Stimulated activated CD4-positive, alpha-beta T cell treated with anti-CD3 and anti-CD28 coated beads, Interleukin-12 subunit alpha, Interleukin-12 subunit beta, amount 100 ng/mL, for 4 hours (primary cell): ENCODE results near the gene SELENON.

Experiments used
- DNase-seq: peaks from one replicate; pipeline ENCODE4 v3.0.0-alpha.2; 2020

Gene SELENON

GRCh38 chr1:25793585-25794170 is 6.3 kb upstream of the SELENON start:
- DNase-seq: no peak

DNA sequence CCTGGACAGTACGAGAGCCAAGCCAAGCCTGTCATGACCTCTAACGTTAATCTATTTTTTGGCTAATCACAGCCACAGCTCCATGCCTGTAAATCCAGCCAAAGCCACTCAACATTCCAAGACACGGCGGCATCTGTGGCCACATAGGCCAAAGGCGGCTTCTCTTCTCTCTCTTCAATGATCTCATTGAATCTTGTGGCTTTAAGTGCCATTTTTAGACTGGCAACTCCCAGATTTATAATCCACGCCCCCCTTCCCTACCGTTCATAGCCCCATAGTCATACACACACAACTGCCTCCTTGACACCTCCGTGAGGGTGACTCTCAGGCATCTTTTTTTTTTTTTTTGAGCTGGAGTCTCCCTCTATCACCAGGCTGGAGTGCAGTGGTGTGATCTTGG is 5.7 kb upstream of the SELENON start:
- no peak for DNase-seq

GRCh38 chr1:25795211-25795610 is 4.8 kb upstream of the SELENON start:
- no peak for DNase-seq

GRCh38 chr1:25795946-25796810 is 3.8 kb upstream of the SELENON start:
- DNase-seq: no peak

DNA sequence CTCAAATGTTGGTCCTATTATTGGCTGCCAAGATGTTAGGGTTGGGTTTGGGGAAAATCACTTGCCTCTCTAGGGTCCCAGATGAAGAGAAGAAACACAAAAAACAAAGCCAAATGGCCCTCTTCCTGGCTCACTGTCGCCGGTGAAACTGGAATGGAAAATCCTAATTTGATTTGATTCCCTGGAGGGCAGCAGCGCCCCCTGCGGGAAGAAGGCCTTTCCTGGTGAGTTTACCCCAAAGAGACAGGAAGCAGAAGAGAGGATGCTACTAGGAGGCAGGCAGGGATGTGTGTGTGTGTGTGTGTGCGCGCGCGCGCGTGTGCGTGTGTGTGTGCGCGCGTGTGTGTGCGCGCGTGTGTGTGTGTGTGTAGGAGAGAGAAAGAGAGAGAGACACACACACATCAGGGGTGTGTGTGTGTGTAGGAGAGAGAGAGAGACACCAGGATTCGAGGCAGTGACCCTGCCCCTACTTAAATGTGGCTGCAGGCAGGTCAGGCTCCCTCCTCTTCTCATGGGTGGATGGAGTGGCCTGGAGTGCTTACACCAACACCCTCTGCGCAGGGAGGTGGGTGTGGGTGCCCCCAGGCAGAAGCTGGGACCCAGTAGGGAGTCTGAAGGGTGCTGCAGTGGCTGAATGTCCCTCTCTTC is 3.1 kb upstream of the SELENON start:
- DNase-seq: peak; percentile 87

DNA sequence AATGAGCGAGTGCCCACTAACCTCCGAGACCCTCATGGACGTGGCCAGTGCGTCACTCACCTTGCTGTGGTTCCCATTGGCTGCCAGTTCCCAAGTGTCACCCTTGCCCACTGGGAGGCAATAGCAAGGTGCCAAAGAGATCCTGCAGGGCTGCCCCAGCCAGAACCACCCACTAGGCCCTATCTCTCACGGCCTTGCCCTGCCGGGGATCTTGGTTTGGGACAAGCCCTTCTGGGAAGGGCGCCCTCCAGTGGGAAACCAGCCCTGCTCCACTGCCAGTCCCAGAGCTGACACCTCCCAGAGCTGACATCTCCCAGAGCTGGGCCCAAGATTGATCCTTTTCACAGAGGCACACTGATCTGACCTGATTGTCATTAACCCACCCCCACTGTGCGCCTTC is 2.1 kb upstream of the SELENON start:
- DNase-seq: peak; percentile 35

DNA sequence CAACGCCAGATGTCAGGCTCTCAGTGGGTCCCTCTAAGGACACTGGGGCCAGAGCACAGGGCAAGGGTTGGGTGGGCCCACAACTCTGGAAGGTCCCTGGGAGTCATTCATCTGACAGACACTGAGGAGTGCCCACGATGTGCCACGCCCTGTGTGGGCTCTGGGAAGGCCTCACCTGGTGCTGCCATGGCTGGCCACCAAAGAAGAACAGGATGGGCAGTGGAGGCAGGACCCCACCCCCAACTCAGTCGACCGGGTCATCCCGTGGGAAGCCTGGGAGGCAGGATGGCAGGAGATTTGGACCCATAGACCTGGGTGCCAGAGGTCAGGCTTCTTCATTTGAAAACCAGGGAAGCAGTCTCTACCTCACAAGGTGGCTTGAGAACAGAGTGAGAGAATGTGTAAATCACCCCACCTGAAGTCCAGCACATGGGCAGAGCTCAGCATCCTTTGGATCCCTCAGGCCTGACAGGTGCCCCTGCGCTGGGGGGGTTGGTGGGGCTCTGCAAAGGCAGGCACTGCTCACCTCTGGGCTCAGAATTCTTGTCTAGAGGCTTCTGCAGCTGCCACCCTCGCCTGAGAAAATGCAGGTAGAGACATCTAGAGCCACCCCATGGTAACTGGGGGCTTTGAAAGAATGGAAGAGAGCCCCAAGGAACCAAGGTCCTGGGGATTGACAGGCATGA is 1.2 kb upstream of the SELENON start:
- DNase-seq: no peak

- no peak for DNase-seq
Observed at GRCh38 chr1:25799352-25799934, 550 bp upstream of the SELENON start.

DNA sequence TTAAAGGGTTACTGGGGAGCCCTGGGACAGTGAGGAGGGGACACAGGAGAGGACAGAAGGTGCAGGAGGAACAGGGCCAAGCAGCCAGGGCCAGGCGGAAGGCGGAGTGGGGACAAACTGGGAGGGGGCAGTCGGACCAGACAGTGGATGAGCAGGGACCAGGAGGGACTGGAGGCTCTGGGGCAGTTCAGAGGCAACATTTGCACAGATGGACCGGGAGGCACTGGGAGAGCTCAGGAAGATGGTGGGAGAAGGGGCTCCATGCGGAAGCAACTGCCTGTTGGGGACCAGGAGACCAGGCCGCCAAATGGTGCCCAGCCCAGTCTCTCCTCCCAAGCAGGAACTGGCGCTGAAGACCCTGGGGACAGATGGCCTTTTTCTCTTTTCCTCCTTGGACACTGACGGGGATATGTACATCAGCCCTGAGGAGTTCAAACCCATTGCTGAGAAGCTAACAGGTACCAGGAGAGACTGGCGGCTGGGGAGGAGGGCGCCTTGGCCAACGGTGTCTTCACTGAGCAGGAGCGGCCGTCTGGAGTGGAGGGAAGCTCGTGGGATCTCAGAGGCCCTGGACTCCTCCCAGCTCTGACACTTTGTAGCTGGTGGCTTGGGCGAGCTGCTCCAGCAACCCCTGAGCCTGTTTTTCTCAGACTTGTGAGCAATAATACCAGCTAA is 847 bp downstream of the SELENON start:
- no peak for DNase-seq

DNA sequence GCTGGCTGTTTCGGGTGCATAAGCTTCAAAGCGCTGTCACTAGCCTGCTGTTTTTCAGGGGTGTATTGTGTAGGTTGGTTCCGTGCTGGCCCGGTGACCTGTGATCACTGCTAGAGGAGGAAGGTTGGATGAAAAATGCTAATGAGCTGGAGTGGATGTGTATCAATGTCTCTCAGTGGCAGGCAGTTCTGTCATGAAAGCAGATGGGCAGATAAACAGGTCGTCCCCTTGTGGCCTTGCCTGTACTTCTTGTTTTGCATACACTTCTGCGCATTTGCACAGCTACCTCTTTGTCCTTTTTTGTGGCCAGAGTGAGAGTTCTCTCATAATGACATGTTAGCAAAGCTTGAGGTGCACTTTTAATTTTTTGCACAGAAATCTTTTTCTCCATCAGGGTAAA is 2.9 kb downstream of the SELENON start:
- DNase-seq: no peak

GRCh38 chr1:25803368-25803767 is 3.4 kb downstream of the SELENON start:
- DNase-seq: no peak

- DNase-seq: no peak
Observed at GRCh38 chr1:25804244-25804963, 4.4 kb downstream of the SELENON start.

DNA sequence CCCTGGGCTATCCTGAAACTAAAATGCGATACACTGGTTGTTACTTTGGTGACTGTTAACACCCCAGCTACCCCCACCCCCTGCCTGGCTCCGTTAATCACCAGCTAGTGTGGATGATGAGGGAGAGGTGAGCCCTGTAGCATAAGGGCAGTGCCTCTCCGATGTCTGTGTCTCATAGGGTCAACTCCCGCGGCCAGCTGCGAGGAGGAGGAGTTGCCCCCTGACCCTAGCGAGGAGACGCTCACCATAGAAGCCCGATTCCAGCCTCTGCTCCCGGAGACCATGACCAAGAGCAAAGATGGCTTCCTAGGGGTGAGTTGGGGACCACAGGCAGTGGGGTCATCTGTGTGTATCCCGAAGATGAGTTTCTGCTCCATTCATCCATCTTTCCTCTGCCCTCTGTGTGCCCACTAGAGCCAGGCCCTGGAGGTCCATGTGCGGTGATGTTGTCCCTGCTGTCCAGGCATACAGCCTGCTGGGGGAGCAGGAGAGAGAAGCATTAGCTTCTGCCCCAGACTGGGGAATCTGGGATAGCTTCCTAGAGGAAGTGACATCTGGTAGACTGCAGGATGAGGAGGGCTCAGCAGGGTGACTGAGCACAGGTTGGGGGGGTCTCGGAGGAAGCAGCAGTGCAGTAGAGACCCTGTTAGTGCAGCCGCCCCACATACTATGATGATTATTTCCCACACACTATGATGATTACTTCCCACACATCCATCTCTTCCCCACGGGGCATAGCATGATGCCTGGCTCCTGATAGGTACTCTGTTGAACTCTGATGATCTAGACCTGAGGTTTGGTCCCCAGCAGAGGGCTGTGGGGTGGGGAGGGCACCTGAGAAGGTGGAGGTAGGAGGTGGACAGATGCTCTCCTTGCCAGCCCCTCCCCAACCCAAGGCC is 5.2 kb downstream of the SELENON start:
- DNase-seq: no peak

DNA sequence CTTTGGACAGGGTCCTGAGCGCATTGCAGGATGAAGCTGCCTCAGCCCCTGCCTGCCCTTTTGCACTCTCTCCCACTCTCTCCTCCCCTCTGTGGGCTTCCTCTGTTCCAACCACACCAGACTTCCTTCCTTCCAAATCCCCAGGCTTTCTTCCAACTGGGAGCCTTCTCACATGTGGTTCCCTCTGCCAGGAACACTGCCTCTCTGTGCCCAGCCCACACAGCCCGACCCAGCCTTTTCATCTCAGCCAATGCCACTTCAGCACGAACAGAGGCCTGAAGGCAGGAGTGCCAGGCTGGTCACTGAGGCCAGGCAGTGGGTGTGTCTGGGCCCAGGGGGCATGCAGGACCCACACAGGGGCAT is 5.9 kb downstream of the SELENON start:
- no peak for DNase-seq

GRCh38 chr1:25806418-25806817 is 6.4 kb downstream of the SELENON start:
- DNase-seq: no peak

- DNase-seq: no peak
Observed at GRCh38 chr1:25807480-25808390, 7.7 kb downstream of the SELENON start.

- DNase-seq: no peak
Observed at GRCh38 chr1:25808481-25809244, 8.7 kb downstream of the SELENON start.

- DNase-seq: no peak
Observed at GRCh38 chr1:25809283-25809926, 9.4 kb downstream of the SELENON start.
